ENCODE measurements around the gene CATSPERE. TPM values are rescaled to one million over a fixed set of nuclear protein-coding genes. Genes with fewer than 3 reads are reported as not detected.

CATSPERE gene
- total RNA-seq, 4 donors from 2014 or later = 0.45 to 1.4 (median 0.55) TPM

- Histone ChIP-seq H3K9me3 (peaks cover 9% of the 10 kb centered on the region), H3K36me3 (no peaks in the 10 kb centered on the region), H3K27ac (no peak overlapping the region), H3K4me3 (no peak overlapping the region), H3K27me3 (no peaks in the 10 kb centered on the region), H3K4me1 (no peaks in the 10 kb centered on the region)
- WGBS = 79% methylated on average over 3 of the region's 3 CpGs
- no peak for DNase-seq (ENCODE audit: low spot score in 2 of 2)
- no peak for TF ChIP-seq CTCF (IDR thresholded peaks at IDR 0.05)
- no peak for TF ChIP-seq POLR2AphosphoS5 (IDR thresholded peaks at IDR 0.05)
- no peak for TF ChIP-seq EP300 (IDR thresholded peaks at IDR 0.05)
- no peak for TF ChIP-seq POLR2A (IDR thresholded peaks at IDR 0.05)
Measured at GRCh38 chr1:244502630-244503029, 41.6 kb downstream of the CATSPERE start.

- no peak for TF ChIP-seq POLR2A (IDR thresholded peaks at IDR 0.05)
- TF ChIP-seq CTCF (IDR thresholded peaks at IDR 0.05) = no peak
- no peak for TF ChIP-seq POLR2AphosphoS5 (IDR thresholded peaks at IDR 0.05)
- Histone ChIP-seq H3K4me3 (no peak overlapping the region), H3K36me3 (no peaks in the 10 kb centered on the region), H3K4me1 (no peaks in the 10 kb centered on the region), H3K27me3 (no peaks in the 10 kb centered on the region), H3K9me3 (no peaks in the 10 kb centered on the region), H3K27ac (no peak overlapping the region)
- no peak for DNase-seq (ENCODE audit: low spot score in 2 of 2)
- WGBS = 89% methylated on average over 4 of the region's 5 CpGs
Measured at GRCh38 chr1:244513493-244513892, 52.4 kb downstream of the CATSPERE start.

GRCh38 chr1:244515680-244516079 lies 54.6 kb downstream of the CATSPERE start:
- H3K4me1 ChIP-seq = no peaks in the 10 kb centered on the region
- no peak for DNase-seq (ENCODE audit: low spot score in 2 of 2)
- no peak overlapping the region for H3K4me3 ChIP-seq
- WGBS = 89% methylated on average over 2 of the region's 2 CpGs
- TF ChIP-seq POLR2A (IDR thresholded peaks at IDR 0.05) = no peak
- TF ChIP-seq CTCF (IDR thresholded peaks at IDR 0.05) = no peak
- TF ChIP-seq POLR2AphosphoS5 (IDR thresholded peaks at IDR 0.05) = no peak
- TF ChIP-seq EP300 (IDR thresholded peaks at IDR 0.05) = no peak
- no peaks in the 10 kb centered on the region for H3K36me3 ChIP-seq
- no peaks in the 10 kb centered on the region for H3K9me3 ChIP-seq
- no peak overlapping the region for H3K27ac ChIP-seq
- no peaks in the 10 kb centered on the region for H3K27me3 ChIP-seq

GRCh38 chr1:244536316-244536715 lies 75.2 kb downstream of the CATSPERE start:
- Histone ChIP-seq H3K27me3 (no peaks in the 10 kb centered on the region), H3K4me1 (no peaks in the 10 kb centered on the region), H3K4me3 (no peak overlapping the region), H3K9me3 (no peaks in the 10 kb centered on the region), H3K36me3 (no peaks in the 10 kb centered on the region), H3K27ac (no peak overlapping the region)
- no peak for DNase-seq (ENCODE audit: low spot score in 2 of 2)
- 68% methylated on average over 9 of the region's 10 CpGs for WGBS
- TF ChIP-seq CTCF (IDR thresholded peaks at IDR 0.05) (no peak), POLR2A (IDR thresholded peaks at IDR 0.05) (no peak), POLR2AphosphoS5 (IDR thresholded peaks at IDR 0.05) (no peak), EP300 (IDR thresholded peaks at IDR 0.05) (no peak)

- Histone ChIP-seq H3K4me3 (no peak overlapping the region), H3K27me3 (no peaks in the 10 kb centered on the region), H3K27ac (no peak overlapping the region), H3K36me3 (no peaks in the 10 kb centered on the region), H3K9me3 (peaks cover 8% of the 10 kb centered on the region), H3K4me1 (no peaks in the 10 kb centered on the region)
- WGBS = 100% methylated on average over 1 of the region's 1 CpG
- TF ChIP-seq CTCF (IDR thresholded peaks at IDR 0.05) (no peak), POLR2AphosphoS5 (IDR thresholded peaks at IDR 0.05) (no peak), POLR2A (IDR thresholded peaks at IDR 0.05) (no peak), EP300 (IDR thresholded peaks at IDR 0.05) (no peak)
- DNase-seq (ENCODE audit: low spot score in 2 of 2) = no peak
Measured at GRCh38 chr1:244545511-244545910, 84.4 kb downstream of the CATSPERE start.
